Osteoblast (primary cell): ENCODE data around the gene FREM1. TPM values are rescaled to one million over a fixed set of nuclear protein-coding genes. Genes with fewer than 3 reads are reported as not detected.

Experiments used
- DNase-seq: peaks from one replicate; pipeline ENCODE4 v3.0.0; 2011; ENCODE audit warnings: low spot score, mixed read lengths; ENCODE audit not compliant: insufficient read length; ENCODE audit errors: missing footprints
- H2AFZ ChIP-seq: 2 replicates; pipeline ENCODE4 v1.6.0; 2011; ENCODE audit warnings: mild to moderate bottlenecking, low read length
- H3K27ac ChIP-seq: 2 replicates; pipeline ENCODE4 v1.5.1; 2011; ENCODE audit warnings: mild to moderate bottlenecking, low read depth, low read length, moderate library complexity
- H3K27me3 ChIP-seq: 2 replicates; pipeline ENCODE4 v1.6.0; 2012; ENCODE audit warnings: mild to moderate bottlenecking, control low read depth, inconsistent platforms, low read length, moderate library complexity; ENCODE audit not compliant: insufficient read depth
- H3K36me3 ChIP-seq: 2 replicates; pipeline ENCODE4 v1.5.1; 2011; ENCODE audit warnings: mild to moderate bottlenecking, low read length, control low read depth, moderate library complexity; ENCODE audit not compliant: insufficient read depth
- H3K4me1 ChIP-seq: 2 replicates; pipeline ENCODE4 v1.5.1; 2011; ENCODE audit warnings: mild to moderate bottlenecking, low read length, control low read depth, moderate library complexity; ENCODE audit not compliant: insufficient read depth
- H3K4me2 ChIP-seq: 2 replicates; pipeline ENCODE4 v1.6.0; 2011; ENCODE audit warnings: mild to moderate bottlenecking, low read length; ENCODE audit not compliant: insufficient read depth
- H3K4me3 ChIP-seq: fragments of 200-600 bp; sonication (generic); 3 replicates; pipeline ENCODE4 v1.5.1; 2012; ENCODE audit warnings: mild to moderate bottlenecking, low read length, inconsistent platforms; ENCODE audit not compliant: insufficient read depth
- H3K79me2 ChIP-seq: 2 replicates; pipeline ENCODE4 v1.6.0; 2012; ENCODE audit warnings: mild to moderate bottlenecking, low read length, control low read depth, inconsistent platforms; ENCODE audit not compliant: insufficient read depth
- H3K9me3 ChIP-seq: 2 replicates; pipeline ENCODE4 v1.5.1; 2011; ENCODE audit warnings: low read depth, low read length, control low read depth
- H4K20me1 ChIP-seq: 2 replicates; pipeline ENCODE4 v1.6.0; 2012; ENCODE audit warnings: mild to moderate bottlenecking, low read length, control low read depth; ENCODE audit not compliant: insufficient read depth
- total RNA-seq: library from RNA; depleted of rRNA; stranded (reverse); fragments of >200 nt; gene quantifications from 2 replicates; pipeline ENCODE4 v1.2.3, GENCODE V29; 2012
- TF ChIP-seq, protein P1 (sequence below): IDR thresholded peaks from 2 replicates; pipeline ENCODE4 v1.5.1; 2011; ENCODE audit warnings: mild to moderate bottlenecking, low read depth, low read length, moderate library complexity; ENCODE audit errors: extremely low read depth

The FREM1 gene
- total RNA-seq, 1 donor: 0.72 TPM

DNA sequence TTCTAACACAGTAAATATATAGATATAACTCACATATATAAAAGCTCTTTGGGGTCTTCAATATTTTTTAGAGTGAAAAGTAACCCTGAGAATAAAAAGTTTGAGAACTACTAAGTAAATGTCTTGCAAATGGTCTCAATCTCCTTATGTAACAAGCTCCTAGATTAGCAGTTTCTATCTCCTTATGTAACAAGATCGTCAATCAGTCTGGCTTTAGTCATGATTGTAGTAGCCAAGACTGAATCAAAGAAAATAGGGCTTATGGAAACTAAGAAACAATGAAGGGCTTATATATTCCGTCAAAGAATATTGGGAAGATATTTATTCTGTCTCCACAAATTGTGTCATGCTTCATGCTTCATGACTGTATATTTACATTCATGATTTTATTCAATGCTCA lies 22.4 kb upstream of the FREM1 start:
- no peak overlapping the region for H3K27ac ChIP-seq
- H2AFZ ChIP-seq: no peak overlapping the region
- no peak for DNase-seq
- H3K79me2 ChIP-seq: no peaks in the 10 kb centered on the region
- H3K4me2 ChIP-seq: no peak overlapping the region
- no peaks in the 10 kb centered on the region for H3K36me3 ChIP-seq
- H4K20me1 ChIP-seq: no peaks in the 10 kb centered on the region
- H3K4me3 ChIP-seq: no peak overlapping the region
- H3K27me3 ChIP-seq: no peaks in the 10 kb centered on the region
- no peaks in the 10 kb centered on the region for H3K9me3 ChIP-seq
- H3K4me1 ChIP-seq: no peaks in the 10 kb centered on the region
- TF ChIP-seq, protein P1, sequence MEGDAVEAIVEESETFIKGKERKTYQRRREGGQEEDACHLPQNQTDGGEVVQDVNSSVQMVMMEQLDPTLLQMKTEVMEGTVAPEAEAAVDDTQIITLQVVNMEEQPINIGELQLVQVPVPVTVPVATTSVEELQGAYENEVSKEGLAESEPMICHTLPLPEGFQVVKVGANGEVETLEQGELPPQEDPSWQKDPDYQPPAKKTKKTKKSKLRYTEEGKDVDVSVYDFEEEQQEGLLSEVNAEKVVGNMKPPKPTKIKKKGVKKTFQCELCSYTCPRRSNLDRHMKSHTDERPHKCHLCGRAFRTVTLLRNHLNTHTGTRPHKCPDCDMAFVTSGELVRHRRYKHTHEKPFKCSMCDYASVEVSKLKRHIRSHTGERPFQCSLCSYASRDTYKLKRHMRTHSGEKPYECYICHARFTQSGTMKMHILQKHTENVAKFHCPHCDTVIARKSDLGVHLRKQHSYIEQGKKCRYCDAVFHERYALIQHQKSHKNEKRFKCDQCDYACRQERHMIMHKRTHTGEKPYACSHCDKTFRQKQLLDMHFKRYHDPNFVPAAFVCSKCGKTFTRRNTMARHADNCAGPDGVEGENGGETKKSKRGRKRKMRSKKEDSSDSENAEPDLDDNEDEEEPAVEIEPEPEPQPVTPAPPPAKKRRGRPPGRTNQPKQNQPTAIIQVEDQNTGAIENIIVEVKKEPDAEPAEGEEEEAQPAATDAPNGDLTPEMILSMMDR: no peak

DNA sequence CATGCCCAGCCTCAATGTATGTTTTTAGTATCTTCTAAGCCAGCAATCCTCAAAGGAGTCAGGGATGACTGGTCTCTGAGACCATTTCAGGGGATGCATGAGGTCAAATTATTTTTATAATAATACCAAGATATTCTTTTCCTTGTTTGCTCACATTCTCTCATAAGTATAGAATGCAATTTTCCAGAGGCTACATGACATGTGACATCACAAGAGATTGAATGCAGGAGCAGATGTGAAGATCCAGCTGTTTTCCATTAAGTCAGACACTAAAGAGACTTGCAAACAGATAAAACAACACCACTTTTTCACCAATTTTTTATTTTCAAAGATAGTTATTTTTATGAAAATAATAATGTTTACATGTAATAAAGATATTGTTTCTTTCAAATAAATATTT lies 22.0 kb upstream of the FREM1 start:
- no peaks in the 10 kb centered on the region for H4K20me1 ChIP-seq

DNA sequence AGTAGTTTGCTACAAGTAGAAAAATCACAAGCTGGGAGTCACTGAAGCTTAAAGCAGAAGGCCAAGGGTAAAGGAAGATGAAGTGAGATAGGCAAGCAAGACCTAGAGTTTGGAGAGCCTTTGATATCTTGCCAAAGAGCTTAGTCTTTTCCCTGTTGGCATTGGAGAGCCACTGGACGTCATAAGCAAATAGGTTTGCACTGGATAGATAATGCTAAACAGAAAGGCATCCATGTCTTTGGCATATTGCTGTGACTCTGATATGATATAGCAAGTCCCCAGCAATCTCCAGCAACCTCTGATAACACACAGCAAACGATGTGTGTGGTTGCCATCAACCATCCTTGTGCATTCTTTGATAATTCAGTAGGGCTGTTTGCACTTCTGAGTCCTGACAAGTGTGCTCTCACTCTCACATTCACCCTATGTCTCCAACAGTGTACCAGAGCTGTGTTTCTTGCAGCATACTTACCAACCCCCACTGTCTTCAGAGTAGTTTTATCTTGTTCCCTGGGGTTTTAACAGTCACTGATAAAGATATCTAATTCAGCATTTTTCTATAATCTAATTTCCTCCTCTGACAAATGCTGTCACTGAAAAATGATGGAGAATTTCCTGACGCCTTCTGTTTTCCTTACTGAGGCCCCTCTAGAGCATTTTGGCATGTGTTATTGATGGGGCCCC lies 16.9 kb upstream of the FREM1 start:
- no peak overlapping the region for H3K4me2 ChIP-seq
- no peaks in the 10 kb centered on the region for H3K9me3 ChIP-seq
- TF ChIP-seq, protein P1: no peak
- no peak for DNase-seq
- no peaks in the 10 kb centered on the region for H3K36me3 ChIP-seq
- no peak overlapping the region for H3K27ac ChIP-seq
- no peaks in the 10 kb centered on the region for H3K27me3 ChIP-seq
- no peak overlapping the region for H3K4me3 ChIP-seq
- H2AFZ ChIP-seq: no peak overlapping the region
- no peaks in the 10 kb centered on the region for H3K4me1 ChIP-seq
- no peaks in the 10 kb centered on the region for H4K20me1 ChIP-seq
- H3K79me2 ChIP-seq: no peaks in the 10 kb centered on the region

More for the DNA sequence above, 22.0 kb upstream of the FREM1 start:
- Histone ChIP-seq H3K36me3 (no peaks in the 10 kb centered on the region), H2AFZ (no peak overlapping the region), H3K27ac (no peak overlapping the region), H3K79me2 (no peaks in the 10 kb centered on the region), H3K4me2 (no peak overlapping the region), H3K9me3 (no peaks in the 10 kb centered on the region), H3K4me3 (no peak overlapping the region), H3K4me1 (no peaks in the 10 kb centered on the region), H3K27me3 (no peaks in the 10 kb centered on the region)
- TF ChIP-seq, protein P1: no peak
- DNase-seq: no peak

- H3K27me3 ChIP-seq: no peaks in the 10 kb centered on the region
- H2AFZ ChIP-seq: peak overlapping the region; percentile 58
- H3K4me3 ChIP-seq: peak overlapping the region; percentile 63
- H3K4me2 ChIP-seq: peak overlapping the region; percentile 71
- no peaks in the 10 kb centered on the region for H3K4me1 ChIP-seq
- no peak overlapping the region for H3K27ac ChIP-seq
- H3K79me2 ChIP-seq: no peaks in the 10 kb centered on the region
- TF ChIP-seq, protein P1: no peak
- no peak for DNase-seq
- no peaks in the 10 kb centered on the region for H3K36me3 ChIP-seq
- no peaks in the 10 kb centered on the region for H4K20me1 ChIP-seq
- no peaks in the 10 kb centered on the region for H3K9me3 ChIP-seq
Measured at GRCh38 chr9:14924230-14925219, 14.3 kb upstream of the FREM1 start.
